IMR-90 (cell line): Measurements from ENCODE around the gene RGP1. TPM values are rescaled to one million over a fixed set of nuclear protein-coding genes. Genes with fewer than 3 reads are reported as not detected.

ENCODE experiments used
- ATAC-seq: fragments of 200-7000 bp; cut with Tn5 transposase; 2 replicates; pipeline ENCODE4 v1.9.1; 2020; ENCODE audit warnings: low read depth, mild to moderate bottlenecking, moderate library complexity
- BruUV-seq: library from RNA; stranded (reverse); fragments of 400-500 nt; replicated peaks from 2 replicates; lab custom pipeline; 2021; lab: Mats Ljungman, UMichigan
- CTCF ChIA-PET: fragments of 300-600 bp; formaldehyde crosslinking; extraction: SDS; loops from one replicate; lab custom pipeline; 2021; ENCODE audit warnings: antibody characterized with exemption; lab: Yijun Ruan, JAX
- POLR2A ChIA-PET: fragments of 300-600 bp; sonication (Branson Sonifier 250); formaldehyde crosslinking; loops from one replicate; lab custom pipeline; 2022; ENCODE audit warnings: antibody characterized with exemption; ENCODE audit not compliant: unreplicated experiment; lab: Charles Lee
- DNase-seq: peaks from one replicate; pipeline ENCODE4 v3.0.0; 2013
- H2AFZ ChIP-seq: replicated peaks from 2 replicates; pipeline ENCODE3; 2013; ENCODE audit warnings: low read length, mild to moderate bottlenecking; ENCODE audit not compliant: poor library complexity
- H2AK5ac ChIP-seq: 2 replicates; pipeline ENCODE4 v1.6.1; 2013; ENCODE audit warnings: low read depth, low read length, inconsistent platforms
- H2AK9ac ChIP-seq: replicated peaks from 2 replicates; pipeline ENCODE3; 2013; ENCODE audit warnings: mild to moderate bottlenecking, low read depth, low read length, moderate library complexity; ENCODE audit not compliant: poor library complexity
- H2BK120ac ChIP-seq: 2 replicates; pipeline ENCODE4 v1.6.1; 2013; ENCODE audit warnings: low read depth, low read length, inconsistent platforms
- H2BK15ac ChIP-seq: 3 replicates; pipeline ENCODE4 v1.6.1; 2013; ENCODE audit warnings: low read depth, low read length, inconsistent platforms
- H2BK20ac ChIP-seq: 2 replicates; pipeline ENCODE4 v1.6.1; 2013; ENCODE audit warnings: low read depth, mild to moderate bottlenecking, inconsistent platforms, low read length, moderate library complexity
- H2BK5ac ChIP-seq: 2 replicates; pipeline ENCODE4 v1.6.1; 2013; ENCODE audit warnings: mild to moderate bottlenecking, low read depth, low read length, inconsistent platforms; ENCODE audit not compliant: poor library complexity, severe bottlenecking
- H3K14ac ChIP-seq: replicated peaks from 2 replicates; pipeline ENCODE4 v1.6.1; 2013; ENCODE audit warnings: low read depth, low read length, inconsistent platforms
- H3K18ac ChIP-seq: 2 replicates; pipeline ENCODE4 v1.6.1; 2013; ENCODE audit warnings: low read depth, low read length, control low read depth
- H3K23ac ChIP-seq: 2 replicates; pipeline ENCODE4 v1.6.1; 2013; ENCODE audit warnings: low read depth, low read length, inconsistent platforms
- H3K27ac ChIP-seq: 2 replicates; pipeline ENCODE4 v1.5.1; 2013; ENCODE audit warnings: mild to moderate bottlenecking, control low read depth, low read length; ENCODE audit not compliant: insufficient read depth
- H3K27me3 ChIP-seq: 2 replicates; pipeline ENCODE4 v1.6.1; 2013; ENCODE audit warnings: low read length; ENCODE audit not compliant: control insufficient read depth, insufficient read depth
- H3K36me3 ChIP-seq: 2 replicates; pipeline ENCODE4 v1.6.1; 2013; ENCODE audit warnings: low read length, mixed read lengths; ENCODE audit not compliant: control insufficient read depth, insufficient read depth
- H3K4ac ChIP-seq: 2 replicates; pipeline ENCODE4 v1.6.1; 2013; ENCODE audit warnings: low read depth, low read length, inconsistent platforms
- H3K4me1 ChIP-seq: 2 replicates; pipeline ENCODE4 v1.6.1; 2013; ENCODE audit warnings: low read length, mixed read lengths; ENCODE audit not compliant: control insufficient read depth, insufficient read depth
- H3K4me2 ChIP-seq: 2 replicates; pipeline ENCODE4 v1.6.1; 2013; ENCODE audit warnings: low read depth, mild to moderate bottlenecking, control low read depth, low read length, moderate library complexity
- H3K4me3 ChIP-seq: 2 replicates; pipeline ENCODE4 v1.5.1; 2013; ENCODE audit warnings: low read depth, mild to moderate bottlenecking, control low read depth, low read length, moderate library complexity; ENCODE audit not compliant: insufficient read depth
- H3K56ac ChIP-seq: 2 replicates; pipeline ENCODE4 v1.6.1; 2013; ENCODE audit warnings: low read length, inconsistent platforms; ENCODE audit not compliant: insufficient read depth; ENCODE audit errors: extremely low read depth
- H3K79me1 ChIP-seq, 2 experiments: 2 replicates each; pipeline ENCODE4 v1.6.1; 2013; ENCODE audit warnings: low read length in 2 of 2, inconsistent platforms in 1 of 2, low read depth in 1 of 2
- H3K9ac ChIP-seq: 2 replicates; pipeline ENCODE4 v1.6.1; 2013; ENCODE audit warnings: low read depth, low read length, control low read depth
- H3K9me1 ChIP-seq: 2 replicates; pipeline ENCODE4 v1.6.1; 2013; ENCODE audit warnings: low read length, inconsistent platforms; ENCODE audit not compliant: insufficient read depth
- H3K9me3 ChIP-seq: 2 replicates; pipeline ENCODE4 v1.6.1; 2013; ENCODE audit warnings: low read length; ENCODE audit not compliant: control insufficient read depth, insufficient read depth
- H4K20me1 ChIP-seq: 2 replicates; pipeline ENCODE4 v1.6.1; 2013; ENCODE audit warnings: low read length, inconsistent platforms; ENCODE audit not compliant: insufficient read depth
- H4K5ac ChIP-seq: 2 replicates; pipeline ENCODE4 v1.6.1; 2013; ENCODE audit warnings: mild to moderate bottlenecking, low read depth, low read length, control low read depth
- H4K8ac ChIP-seq, 2 experiments: 2 replicates each; pipeline ENCODE4 v1.6.1; 2013; ENCODE audit warnings: low read depth in 2 of 2, low read length in 2 of 2, control low read depth in 1 of 2, inconsistent platforms in 1 of 2
- H4K91ac ChIP-seq: 2 replicates; pipeline ENCODE4 v1.6.1; 2013; ENCODE audit warnings: low read depth, low read length, inconsistent platforms; ENCODE audit not compliant: insufficient read depth
- BHLHE40 ChIP-seq: fragments of 150-350 bp; IDR thresholded peaks from 2 replicates; pipeline ENCODE4 v1.6.1; 2016; ENCODE audit warnings: mild to moderate bottlenecking, low read depth, low read length
- CEBPB ChIP-seq: IDR thresholded peaks from 2 replicates; pipeline ENCODE4 v1.6.1; 2012; ENCODE audit warnings: low read depth, low read length, improper control_type of control experiment
- MAFK ChIP-seq: IDR thresholded peaks from 2 replicates; pipeline ENCODE4 v1.6.1; 2012; ENCODE audit warnings: low read depth, low read length, improper control_type of control experiment
- MAZ ChIP-seq: IDR thresholded peaks from 2 replicates; pipeline ENCODE4 v1.6.1; 2012; ENCODE audit warnings: low read depth, mild to moderate bottlenecking, low read length, improper control_type of control experiment, moderate library complexity, borderline replicate concordance
- MXI1 ChIP-seq: IDR thresholded peaks from 2 replicates; pipeline ENCODE4 v1.6.1; 2012; ENCODE audit warnings: low read depth, mild to moderate bottlenecking, low read length, moderate library complexity, borderline replicate concordance
- POLR2A ChIP-seq: IDR thresholded peaks from 2 replicates; pipeline ENCODE4 v1.6.1; 2012; ENCODE audit warnings: mild to moderate bottlenecking, low read depth, low read length
- RAD21 ChIP-seq: IDR thresholded peaks from 2 replicates; pipeline ENCODE4 v1.6.1; 2012; ENCODE audit warnings: low read length, improper control_type of control experiment
- RFX5 ChIP-seq: IDR thresholded peaks from 2 replicates; pipeline ENCODE4 v1.8.0; 2012; ENCODE audit warnings: low read depth, mild to moderate bottlenecking, low read length, moderate library complexity
- SMC3 ChIP-seq: fragments of 150-350 bp; IDR thresholded peaks from 2 replicates; pipeline ENCODE4 v1.6.1; 2016; ENCODE audit warnings: low read depth, mild to moderate bottlenecking, antibody characterized with exemption, low read length, moderate library complexity
- USF2 ChIP-seq: fragments of 150-350 bp; IDR thresholded peaks from 2 replicates; pipeline ENCODE4 v1.6.1; 2017; ENCODE audit warnings: mild to moderate bottlenecking, antibody characterized with exemption, low read length, low read depth
- WGBS, 2 experiments: methylation state at CpG; one replicate each; pipeline versions ENCODE4 v1.1.5 to v1.1.7; 2013; ENCODE audit warnings: missing lambda C conversion rate in 2 of 2; ENCODE audit not compliant: insufficient read length in 1 of 2; ENCODE audit errors: extremely low coverage in 2 of 2; 5-methylcytosine and 5-hydroxymethylcytosine counted together
- dilution Hi-C: fragments of 300-500 bp; cut with HindIII; formaldehyde crosslinking; loops from one replicate; pipeline ENCODE4 v1.14.3; 2018; ENCODE audit warnings: low sequenced_read_pairs; ENCODE audit not compliant: unreplicated experiment
- in situ Hi-C: fragments of 300-500 bp; cut with MboI; formaldehyde crosslinking; loops from 3 replicates; pipeline ENCODE4 v1.14.3; 2019; ENCODE audit warnings: low sequenced_read_pairs, inconsistent platforms, mixed read lengths
- intact Hi-C: fragments of 100-400 bp; cut with micrococcal nuclease; formaldehyde crosslinking; loops from 2 replicates; pipeline ENCODE4 v1.10.0; 2022
- polyA plus RNA-seq, 3 experiments: library from polyadenylated mRNA; depleted of rRNA; stranded (reverse); fragments of >200 nt; gene quantifications; 2 replicates each; pipeline ENCODE4 v1.2.3, GENCODE V29; 2012; ENCODE audit warnings: low replicate concordance in 1 of 3
- total RNA-seq: library from RNA; depleted of rRNA; stranded (reverse); fragments of >200 nt; gene quantifications from 2 replicates; pipeline ENCODE4 v1.2.3, GENCODE V29; 2012
- TF ChIP-seq, protein P1 (sequence below): fragments of 150-350 bp; IDR thresholded peaks from 2 replicates; pipeline ENCODE4 v1.6.1; 2016; ENCODE audit warnings: low read depth, mild to moderate bottlenecking, low read length, moderate library complexity, borderline replicate concordance

Gene RGP1
- total and polyA plus RNA-seq, 2 of the 4 experiments (the other 2 are of a cell fraction) = 10.2 to 14.3 TPM

DNA sequence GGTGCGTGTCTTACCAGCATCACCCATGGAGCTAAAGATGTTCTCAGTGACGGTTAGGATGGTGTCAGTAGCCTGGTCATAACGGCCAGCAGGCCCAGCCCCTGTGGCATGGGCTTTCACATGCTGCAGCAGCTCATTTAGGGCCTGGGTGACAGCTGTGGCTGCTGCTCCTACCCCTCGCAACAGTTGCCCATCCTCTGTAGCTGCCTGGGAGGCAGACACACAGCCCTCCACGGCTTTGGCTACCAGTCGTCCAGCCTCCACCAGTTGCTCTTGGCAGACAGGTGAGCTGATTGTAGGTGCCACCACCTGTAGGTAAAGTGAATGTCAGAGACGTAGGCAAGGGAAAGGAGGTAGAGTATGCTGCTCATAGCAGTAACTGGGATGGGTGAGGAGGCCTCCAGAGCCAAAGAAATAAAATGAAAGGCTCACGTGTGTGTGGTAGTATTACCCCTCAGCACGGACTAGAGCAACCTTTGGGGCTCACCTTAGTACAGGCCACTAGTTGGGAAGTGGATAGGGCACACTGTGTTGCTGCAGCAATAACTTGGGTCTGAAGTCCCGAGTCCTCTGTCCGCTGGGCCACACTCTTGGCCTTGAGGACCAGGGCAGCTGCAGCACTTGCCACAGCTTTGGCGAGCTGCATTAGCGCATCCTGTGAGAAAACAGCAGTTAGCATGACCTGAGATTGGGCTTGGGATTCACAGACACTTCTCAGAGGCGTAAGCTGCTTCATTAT is 31.8 kb upstream of the RGP1 start:
- Histone ChIP-seq H3K9me3 (no peaks in the 10 kb centered on the region), H3K9me1 (no peaks in the 10 kb centered on the region; the same call in 1 of the 2 replicates), H3K56ac (no peak overlapping the region), H2AK5ac (no peak overlapping the region), H4K20me1 (peaks cover 33% of the 10 kb centered on the region), H2BK120ac (no peak overlapping the region), H2AFZ (no peak overlapping the region), H3K4me2 (no peak overlapping the region), H3K27ac (no peak overlapping the region), H4K5ac (no peak overlapping the region), H4K91ac (no peak overlapping the region), H3K23ac (no peak overlapping the region), H2BK5ac (no peak overlapping the region), H3K4me1 (no peaks in the 10 kb centered on the region), H2AK9ac (no peak overlapping the region), H2BK15ac (no peak overlapping the region), H3K4me3 (no peak overlapping the region), H3K27me3 (no peaks in the 10 kb centered on the region), H3K79me1 (peaks cover 50 to 75% of the 10 kb centered on the region in 2 experiments), H3K9ac (no peak overlapping the region), H2BK20ac (no peak overlapping the region), H3K14ac (no peak overlapping the region), H3K4ac (no peak overlapping the region), H4K8ac (no peak overlapping the region), H3K18ac (no peak overlapping the region), H3K36me3 (peaks cover 88% of the 10 kb centered on the region)
- 94% methylated on average over 7 of the region's 14 CpGs; no CpG with 5 or more reads in 1 of the 2 experiments for WGBS, 2 experiments
- dilution Hi-C loops (no loop called here), in situ Hi-C loops (no loop called here), intact Hi-C loops (no loop called here)
- no peak for DNase-seq
- TF ChIP-seq BHLHE40 (no peak), RAD21 (no peak), SMC3 (no peak), CEBPB (no peak), POLR2A (no peak), MAZ (no peak), MXI1 (no peak), USF2 (no peak), RFX5 (no peak), MAFK (no peak)
- TF ChIP-seq, protein P1, sequence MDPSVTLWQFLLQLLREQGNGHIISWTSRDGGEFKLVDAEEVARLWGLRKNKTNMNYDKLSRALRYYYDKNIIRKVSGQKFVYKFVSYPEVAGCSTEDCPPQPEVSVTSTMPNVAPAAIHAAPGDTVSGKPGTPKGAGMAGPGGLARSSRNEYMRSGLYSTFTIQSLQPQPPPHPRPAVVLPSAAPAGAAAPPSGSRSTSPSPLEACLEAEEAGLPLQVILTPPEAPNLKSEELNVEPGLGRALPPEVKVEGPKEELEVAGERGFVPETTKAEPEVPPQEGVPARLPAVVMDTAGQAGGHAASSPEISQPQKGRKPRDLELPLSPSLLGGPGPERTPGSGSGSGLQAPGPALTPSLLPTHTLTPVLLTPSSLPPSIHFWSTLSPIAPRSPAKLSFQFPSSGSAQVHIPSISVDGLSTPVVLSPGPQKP = no peak
- no TSS peak for BruUV-seq
- POLR2A ChIA-PET = interaction anchor here (0.6 kb wide), 1 partner anchor 10 kb away, joined by 3 read pairs; no protein-coding TSS in a partner anchor
- no peak for ATAC-seq
- CTCF ChIA-PET = interaction anchor here (1.8 kb wide), 1 partner anchor 21 kb away, joined by 6 read pairs; no protein-coding TSS in a partner anchor
